ENCODE data around the gene RAD51B. TPM values are rescaled to one million over a fixed set of nuclear protein-coding genes. Genes with fewer than 3 reads are reported as not detected.

RAD51B gene
- polyA plus RNA-seq, 1 experiment: 6.6 TPM

DNA sequence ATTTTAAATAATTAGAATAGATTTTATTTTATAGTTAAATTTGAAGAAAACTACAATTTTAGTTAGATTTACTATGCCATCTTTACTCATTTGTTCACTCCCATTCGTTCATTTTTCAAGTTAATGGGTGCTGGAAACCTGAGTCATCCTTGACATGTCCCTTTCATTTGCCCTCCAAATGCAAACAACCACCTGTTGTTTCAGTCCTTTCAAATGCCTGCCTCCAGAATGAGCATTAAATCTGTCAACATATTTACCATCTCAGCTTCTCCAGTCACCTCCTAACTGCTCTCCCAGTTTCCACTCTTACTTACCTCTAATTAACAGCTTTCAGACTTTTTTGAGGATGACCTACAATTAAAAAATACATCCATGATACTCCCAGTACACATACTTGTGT is 375.5 kb downstream of the RAD51B start:
- CTCF ChIA-PET: interaction anchor here (0.6 kb wide), 1 partner anchor 52 kb away, joined by 3 read pairs; no protein-coding TSS in a partner anchor
- Histone ChIP-seq H3K9me3 (ENCODE audit: control insufficient read depth, insufficient read depth, low read length) (no peaks in the 10 kb centered on the region), H3K27me3 (ENCODE audit: control insufficient read depth, insufficient read depth, low read length) (no peaks in the 10 kb centered on the region), H3K4me3 (ENCODE audit: low read depth, low read length) (no peak overlapping the region), H3K27ac (ENCODE audit: low read depth, low read length) (no peak overlapping the region)
- no peak for DNase-seq (ENCODE audit: low read depth, low spot score)
- no peak for TF ChIP-seq CTCF (IDR thresholded peaks at IDR 0.05; ENCODE audit: low read depth, low read length)
- POLR2A ChIA-PET: no interaction called here

- ChIA-PET CTCF (no interaction called here), POLR2A (no interaction called here)
- no peak overlapping the region for H3K27ac ChIP-seq (ENCODE audit: low read depth, low read length)
- H3K9me3 ChIP-seq (ENCODE audit: control insufficient read depth, insufficient read depth, low read length): no peaks in the 10 kb centered on the region
- no peak overlapping the region for H3K4me3 ChIP-seq (ENCODE audit: low read depth, low read length)
- H3K27me3 ChIP-seq (ENCODE audit: control insufficient read depth, insufficient read depth, low read length): no peaks in the 10 kb centered on the region
- no peak for TF ChIP-seq CTCF (IDR thresholded peaks at IDR 0.05; ENCODE audit: low read depth, low read length)
- no peak for DNase-seq (ENCODE audit: low read depth, low spot score)
These were observed 379.3 kb downstream of the RAD51B start for GRCh38 chr14:68198713-68199495.

DNA sequence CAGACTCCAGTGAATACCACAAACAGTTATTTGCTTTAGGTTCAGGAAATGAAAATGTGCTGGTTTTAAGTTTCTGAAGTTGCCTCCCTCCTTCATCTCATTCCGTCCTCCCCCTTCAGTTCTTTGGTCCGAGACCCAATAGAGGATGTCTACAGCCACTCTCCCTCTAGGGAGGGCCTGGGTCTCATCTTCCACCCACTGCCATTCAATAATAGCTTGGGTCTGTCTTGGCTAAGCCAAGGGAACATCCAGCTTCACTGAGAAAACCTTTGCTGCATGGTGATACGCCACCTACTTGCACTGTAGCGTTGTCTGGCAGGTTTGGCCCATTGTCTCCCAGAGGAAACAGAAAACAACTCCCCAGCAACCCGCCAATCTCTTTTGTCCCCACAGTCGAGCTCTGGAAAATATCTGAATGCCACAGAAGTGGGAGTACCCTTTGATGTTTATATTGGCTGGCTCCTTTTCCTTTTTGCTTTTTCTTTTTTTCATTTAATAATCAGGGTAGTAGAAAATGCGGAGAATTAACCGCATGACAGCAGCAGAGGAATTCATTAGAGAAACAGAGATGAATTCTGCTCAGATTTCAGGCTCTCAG is 380.1 kb downstream of the RAD51B start:
- no peak for DNase-seq (ENCODE audit: low read depth, low spot score)
- no peak overlapping the region for H3K4me3 ChIP-seq (ENCODE audit: low read depth, low read length)
- ChIA-PET CTCF (no interaction called here), POLR2A (no interaction called here)
- no peaks in the 10 kb centered on the region for H3K27me3 ChIP-seq (ENCODE audit: control insufficient read depth, insufficient read depth, low read length)
- no peak for TF ChIP-seq CTCF (IDR thresholded peaks at IDR 0.05; ENCODE audit: low read depth, low read length)
- H3K27ac ChIP-seq (ENCODE audit: low read depth, low read length): no peak overlapping the region
- H3K9me3 ChIP-seq (ENCODE audit: control insufficient read depth, insufficient read depth, low read length): no peaks in the 10 kb centered on the region

- CTCF ChIA-PET: no interaction called here
- POLR2A ChIA-PET: no interaction called here
- Histone ChIP-seq H3K4me3 (ENCODE audit: low read depth, low read length) (no peak overlapping the region), H3K9me3 (ENCODE audit: control insufficient read depth, insufficient read depth, low read length) (no peaks in the 10 kb centered on the region), H3K27me3 (ENCODE audit: control insufficient read depth, insufficient read depth, low read length) (no peaks in the 10 kb centered on the region), H3K27ac (ENCODE audit: low read depth, low read length) (no peak overlapping the region)
- no peak for DNase-seq (ENCODE audit: low read depth, low spot score)
- TF ChIP-seq CTCF (IDR thresholded peaks at IDR 0.05; ENCODE audit: low read depth, low read length): no peak
These were observed 384.3 kb downstream of the RAD51B start for GRCh38 chr14:68203871-68204270.

DNA sequence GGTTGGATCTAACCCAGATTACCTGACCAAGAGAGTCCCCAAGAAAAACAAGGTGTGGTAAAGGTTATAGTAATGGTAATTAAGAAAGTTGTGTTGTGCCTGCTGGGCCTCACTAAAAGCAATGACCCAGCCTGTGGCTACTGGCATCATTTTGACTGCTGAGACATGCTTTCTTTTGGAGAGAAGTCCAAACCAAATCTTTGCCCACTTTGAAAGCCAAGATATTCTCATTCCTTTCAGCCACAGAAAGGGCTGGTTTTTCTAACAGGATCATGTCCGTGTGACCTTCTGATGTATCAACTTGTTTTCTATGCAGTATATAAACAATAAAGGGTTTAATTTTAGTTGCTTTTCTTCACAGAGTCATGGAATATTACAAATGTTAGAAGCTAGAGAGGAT is 388.6 kb downstream of the RAD51B start:
- Histone ChIP-seq H3K27ac (ENCODE audit: low read depth, low read length) (no peak overlapping the region), H3K27me3 (ENCODE audit: control insufficient read depth, insufficient read depth, low read length) (no peaks in the 10 kb centered on the region), H3K9me3 (ENCODE audit: control insufficient read depth, insufficient read depth, low read length) (no peaks in the 10 kb centered on the region), H3K4me3 (ENCODE audit: low read depth, low read length) (no peak overlapping the region)
- no peak for TF ChIP-seq CTCF (IDR thresholded peaks at IDR 0.05; ENCODE audit: low read depth, low read length)
- POLR2A ChIA-PET: no interaction called here
- CTCF ChIA-PET: no interaction called here
- DNase-seq (ENCODE audit: low read depth, low spot score): no peak

Measured in AG04450 (cell line).